H1 (cell line): Measurements from ENCODE around the gene RNF175. TPM values are rescaled to one million over a fixed set of nuclear protein-coding genes. Genes with fewer than 3 reads are reported as not detected.

Source experiments
- CBX5 ChIP-seq: fragments of 300-800, 300-1000 bp; sonication (generic); IDR thresholded peaks from 2 replicates; pipeline ENCODE4 v1.7.1; 2016; ENCODE audit warnings: antibody characterized with exemption, low read length, low read depth
- CHD2 ChIP-seq: IDR thresholded peaks from 2 replicates; pipeline ENCODE4 v1.6.1; 2012; ENCODE audit warnings: low read length, improper control_type of control experiment
- CHD7 ChIP-seq: fragments of 300-600 bp; sonication (generic); IDR thresholded peaks from 2 replicates; pipeline ENCODE4 v1.7.1; 2012; ENCODE audit warnings: low read length, moderate library complexity, mild to moderate bottlenecking, inconsistent platforms; ENCODE audit not compliant: insufficient replicate concordance
- CREB1 ChIP-seq: IDR thresholded peaks from 2 replicates; pipeline ENCODE4 v1.6.1; 2012; ENCODE audit warnings: inconsistent platforms
- EZH2 ChIP-seq: fragments of 200-600 bp; sonication (generic); IDR thresholded peaks from 2 replicates; pipeline ENCODE4 v1.7.1; 2012; ENCODE audit warnings: low read depth, mild to moderate bottlenecking, moderate library complexity, low read length, inconsistent platforms; ENCODE audit not compliant: severe bottlenecking
- KDM4A ChIP-seq: IDR thresholded peaks from one replicate; pipeline ENCODE4 v1.7.1; 2012; ENCODE audit warnings: low read depth, mild to moderate bottlenecking, moderate library complexity, low read length, inconsistent platforms; ENCODE audit not compliant: severe bottlenecking
- POLR2AphosphoS5 ChIP-seq: IDR thresholded peaks from 2 replicates; pipeline ENCODE4 v1.6.1; 2011; ENCODE audit warnings: low read depth, low read length
- RFX5 ChIP-seq: IDR thresholded peaks from 2 replicates; pipeline ENCODE4 v1.6.1; 2011; ENCODE audit warnings: low read depth, low read length, improper control_type of control experiment, borderline replicate concordance
- polyA plus RNA-seq, 7 experiments: library from polyadenylated mRNA; depleted of rRNA in 3 of 7; stranded (reverse) in 5 of 7; unstranded in 2 of 7; fragments of >200 nt in 5 of 7; fragments of 200-250 nt in 2 of 7; gene quantifications; 1 replicate in 5 of 7; 2 replicates in 1 of 7; 4 replicates in 1 of 7; pipeline versions ENCODE4 v1.2.1 to v1.2.3, GENCODE V29; 2011 to 2013; ENCODE audit warnings: missing spikeins in 2 of 7, mixed read lengths in 2 of 7
- total RNA-seq: library from RNA; stranded (reverse); fragmentation: NEBNext Ultra II Directional; extraction: Animal tissue kit (Norgen Biotek cat#: 25700); gene quantifications from 2 replicates; pipeline ENCODE4 v1.2.1, GENCODE V29; 2021
- TF ChIP-seq, protein P1 (sequence below), 3 experiments: IDR thresholded peaks; 1 replicate in 2 of 3; 2 replicates in 1 of 3; pipeline versions ENCODE4 v1.5.1 to v1.6.1; 2011; ENCODE audit warnings: low read length in 3 of 3, mild to moderate bottlenecking in 3 of 3, inconsistent platforms in 2 of 3, low read depth in 1 of 3, moderate library complexity in 1 of 3; ENCODE audit not compliant: insufficient read depth in 1 of 3; ENCODE audit errors: control extremely low read depth in 1 of 3

Gene RNF175
- total and polyA plus RNA-seq, 2 of the 8 experiments (the other 6 are each of a cell fraction or from before 2014, with no cell fraction given): 7.9 to 9.8 TPM

DNA sequence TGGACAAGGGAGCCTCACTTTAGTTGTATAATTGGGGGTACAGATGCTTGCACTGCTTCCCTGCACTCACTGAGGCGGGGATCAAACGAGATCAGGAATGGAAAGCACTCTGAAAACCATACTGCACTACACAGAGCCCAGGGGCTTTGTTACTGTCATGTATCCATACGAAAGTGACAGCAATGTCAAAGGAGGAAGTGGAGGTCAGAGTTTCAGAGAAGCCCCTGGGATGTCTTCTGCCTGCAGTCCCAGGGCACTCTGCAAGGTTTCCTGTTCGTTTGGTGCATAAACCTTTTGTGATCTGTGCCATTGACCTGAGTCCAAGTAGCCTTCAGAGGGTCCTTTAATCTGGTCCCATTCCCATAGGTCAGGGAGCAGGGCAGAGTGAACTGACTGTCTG is 31.2 kb downstream of the RNF175 start (continued):
- TF ChIP-seq CHD7 (no peak), POLR2AphosphoS5 (no peak), CREB1 (no peak), RFX5 (no peak), EZH2 (no peak), KDM4A (no peak), CHD2 (no peak), CBX5 (no peak)
- TF ChIP-seq, protein P1, sequence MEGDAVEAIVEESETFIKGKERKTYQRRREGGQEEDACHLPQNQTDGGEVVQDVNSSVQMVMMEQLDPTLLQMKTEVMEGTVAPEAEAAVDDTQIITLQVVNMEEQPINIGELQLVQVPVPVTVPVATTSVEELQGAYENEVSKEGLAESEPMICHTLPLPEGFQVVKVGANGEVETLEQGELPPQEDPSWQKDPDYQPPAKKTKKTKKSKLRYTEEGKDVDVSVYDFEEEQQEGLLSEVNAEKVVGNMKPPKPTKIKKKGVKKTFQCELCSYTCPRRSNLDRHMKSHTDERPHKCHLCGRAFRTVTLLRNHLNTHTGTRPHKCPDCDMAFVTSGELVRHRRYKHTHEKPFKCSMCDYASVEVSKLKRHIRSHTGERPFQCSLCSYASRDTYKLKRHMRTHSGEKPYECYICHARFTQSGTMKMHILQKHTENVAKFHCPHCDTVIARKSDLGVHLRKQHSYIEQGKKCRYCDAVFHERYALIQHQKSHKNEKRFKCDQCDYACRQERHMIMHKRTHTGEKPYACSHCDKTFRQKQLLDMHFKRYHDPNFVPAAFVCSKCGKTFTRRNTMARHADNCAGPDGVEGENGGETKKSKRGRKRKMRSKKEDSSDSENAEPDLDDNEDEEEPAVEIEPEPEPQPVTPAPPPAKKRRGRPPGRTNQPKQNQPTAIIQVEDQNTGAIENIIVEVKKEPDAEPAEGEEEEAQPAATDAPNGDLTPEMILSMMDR (IDR thresholded peaks at IDR 0.05; ENCODE audit: control extremely low read depth in 1 of 3, insufficient read depth in 1 of 3, low read depth in 1 of 3, low read length in 3 of 3): no peak
- TF ChIP-seq, all 59 proteins: peak for 0
